ENCODE measurements around the gene STON2. TPM values are rescaled to one million over a fixed set of nuclear protein-coding genes. Genes with fewer than 3 reads are reported as not detected.

The STON2 gene
- total and polyA plus RNA-seq, 2 of the 8 experiments (the other 6 are each of a cell fraction or from before 2014, with no cell fraction given) = 8.9 to 50.0 TPM

- Histone ChIP-seq H3K27me3 (replicated peaks in 1 of 4; ENCODE audit: control insufficient read depth in 3 of 4, extremely low read depth in 1 of 4, insufficient read depth in 3 of 4, low read length in 3 of 4) (no peaks in the 10 kb centered on the region), H3K4ac (replicated peaks; ENCODE audit: insufficient read length, low read depth, low read length) (no peak overlapping the region), H3K23ac (ENCODE audit: insufficient read length) (no peak overlapping the region), H2BK20ac (ENCODE audit: low read length) (no peak overlapping the region), H2BK5ac (ENCODE audit: low read depth, low read length) (no peak overlapping the region), H4K5ac (ENCODE audit: insufficient read length, low read depth, low read length) (no peak overlapping the region), H3K36me3 (ENCODE audit: control insufficient read depth in 2 of 4, insufficient read depth in 4 of 4, low read length in 3 of 4) (no peaks in the 10 kb centered on the region), H3K4me2 (ENCODE audit: insufficient read depth in 1 of 2, low read depth in 2 of 2, low read length in 2 of 2) (no peak overlapping the region), H2BK15ac (ENCODE audit: low read length) (no peak overlapping the region), H3K56ac (replicated peaks; ENCODE audit: insufficient read length, low read depth, low read length) (no peak overlapping the region), H3K14ac (ENCODE audit: insufficient read length) (no peak overlapping the region), H2BK12ac (ENCODE audit: low read depth, low read length) (no peak overlapping the region), H3K4me3 (ENCODE audit: extremely low read depth in 1 of 4, insufficient read depth in 2 of 4, low read depth in 3 of 4, low read length in 4 of 4) (no peak overlapping the region), H3K18ac (ENCODE audit: extremely low read depth, low read length) (no peak overlapping the region), H4K8ac (ENCODE audit: extremely low read depth, insufficient read depth, low read length) (no peak overlapping the region), H3K9ac (replicated peaks in 1 of 4; ENCODE audit: extremely low read depth in 1 of 4, low read depth in 3 of 4, low read length in 3 of 4) (no peak overlapping the region), H2AFZ (ENCODE audit: low read length) (no peak overlapping the region), H2AK5ac (ENCODE audit: low read depth, low read length) (no peak overlapping the region), H3K79me2 (ENCODE audit: control insufficient read depth in 1 of 2, insufficient read depth in 2 of 2, low read length in 2 of 2) (peaks cover 0 to 25% of the 10 kb centered on the region in 2 experiments; a peak in 2 of 4 replicates), H3K79me1 (ENCODE audit: low read depth, low read length) (no peaks in the 10 kb centered on the region), H3K9me3 (ENCODE audit: insufficient read depth in 2 of 2, low read depth in 1 of 2, low read length in 1 of 2) (no peaks in the 10 kb centered on the region), H3K4me1 (replicated peaks in 1 of 4; ENCODE audit: control insufficient read depth in 3 of 4, insufficient read depth in 4 of 4, low read length in 3 of 4) (no peaks in the 10 kb centered on the region), H2BK120ac (replicated peaks; ENCODE audit: low read depth, low read length) (no peak overlapping the region), H3K27ac (ENCODE audit: low read depth, low read length) (no peak overlapping the region), H4K20me1 (replicated peaks in 1 of 2; ENCODE audit: control insufficient read depth in 1 of 2, insufficient read depth in 2 of 2, low read length in 2 of 2) (no peaks in the 10 kb centered on the region), H3K23me2 (ENCODE audit: low read depth, low read length) (no peaks in the 10 kb centered on the region), H4K91ac (replicated peaks; ENCODE audit: insufficient read length, low read length) (no peak overlapping the region)
- ChIA-PET CTCF (ENCODE audit: partially characterized antibody) (interaction anchor here (1.1 to 1.2 kb wide), 2 partner anchors 13 to 105 kb away, joined by 3 read pairs; no protein-coding TSS in a partner anchor), POLR2A (ENCODE audit: partially characterized antibody) (interaction anchor here (1.3 kb wide), 1 partner anchor 127 kb away, joined by 3 read pairs; the partner anchor contains the start of gene GTF2A1)
- no peak for DNase-seq (ENCODE audit: low read depth in 1 of 2, low spot score in 2 of 2)
- WGBS, 2 experiments (ENCODE audit: extremely low coverage in 1 of 2, insufficient coverage in 1 of 2, insufficient read length in 1 of 2, insufficient replicate concordance in 2 of 2, low coverage in 1 of 2, low lambda C conversion rate in 2 of 2, missing lambda C conversion rate in 1 of 2) = 78% methylated on average over 2 of the region's 2 CpGs; no CpG with 5 or more reads in 1 of the 2 experiments
- no peak for FAIRE-seq
- no peak for TF ChIP-seq RAD21 (IDR thresholded peaks at IDR 0.05 in 1 of 2, conservative IDR thresholded peaks at IDR 0.05 in 1 of 2; ENCODE audit: low read depth in 2 of 2, low read length in 2 of 2)
- no peak for TF ChIP-seq SAP30 (IDR thresholded peaks at IDR 0.05; ENCODE audit: insufficient read depth, insufficient replicate concordance, low read length)
- TF ChIP-seq ASH2L (IDR thresholded peaks at IDR 0.05; ENCODE audit: low read length) = no peak
- no peak for TF ChIP-seq TBP (IDR thresholded peaks at IDR 0.05; ENCODE audit: low read depth, low read length)
- TF ChIP-seq FOSL1 (IDR thresholded peaks at IDR 0.05; ENCODE audit: insufficient read depth, low read depth, low read length) = no peak
- TF ChIP-seq TCF12 (IDR thresholded peaks at IDR 0.05; ENCODE audit: low read depth, low read length) = no peak
- TF ChIP-seq SIN3A (conservative IDR thresholded peaks at IDR 0.05 in 1 of 2, IDR thresholded peaks at IDR 0.05 in 1 of 2; ENCODE audit: low read depth in 1 of 2, low read length in 2 of 2) = no peak
- no peak for TF ChIP-seq EP300 (IDR thresholded peaks at IDR 0.05; ENCODE audit: borderline replicate concordance in 1 of 2, low read depth in 2 of 2, low read length in 2 of 2)
- no peak for TF ChIP-seq SIX5 (IDR thresholded peaks at IDR 0.05; ENCODE audit: low read depth, low read length)
- no peak for TF ChIP-seq BCL11A (IDR thresholded peaks at IDR 0.05; ENCODE audit: low read depth in 2 of 2, low read length in 2 of 2)
- no peak for TF ChIP-seq POLR2A (IDR thresholded peaks at IDR 0.05; ENCODE audit: control extremely low read depth in 1 of 2, low read depth in 2 of 2, low read length in 2 of 2)
- no peak for TF ChIP-seq NRF1 (IDR thresholded peaks at IDR 0.05; ENCODE audit: low read depth, low read length)
- no peak for TF ChIP-seq POU5F1 (IDR thresholded peaks at IDR 0.05; ENCODE audit: low read depth, low read length)
- no peak for TF ChIP-seq GTF2F1 (IDR thresholded peaks at IDR 0.05; ENCODE audit: borderline replicate concordance, low read depth, low read length)
These were observed 52.1 kb downstream of the STON2 start for GRCh38 chr14:81348061-81348460.

Data from H1 (cell line).